HPDE6-E6E7 (cell line): ENCODE measurements around the gene GTF3C1.

Experiments
- DNase-seq: peaks from one replicate; pipeline ENCODE4 v3.0.0; 2011; ENCODE audit warnings: missing footprints; ENCODE audit errors: extremely low spot score

GTF3C1 gene

GRCh38 chr16:27486760-27487159, 63.0 kb downstream of the GTF3C1 start:
- DNase-seq = no peak

- no peak for DNase-seq
Measured at GRCh38 chr16:27486344-27486743, 63.4 kb downstream of the GTF3C1 start.

- DNase-seq = no peak
Measured at GRCh38 chr16:27485811-27486210, 63.9 kb downstream of the GTF3C1 start.

- no peak for DNase-seq
Measured at GRCh38 chr16:27485126-27485525, 64.6 kb downstream of the GTF3C1 start.

GRCh38 chr16:27483624-27484023, 66.1 kb downstream of the GTF3C1 start:
- DNase-seq = no peak

GRCh38 chr16:27483088-27483437, 66.7 kb downstream of the GTF3C1 start:
- no peak for DNase-seq

GRCh38 chr16:27482397-27483087, 67.2 kb downstream of the GTF3C1 start:
- no peak for DNase-seq

- DNase-seq = no peak
Measured at GRCh38 chr16:27481282-27481934, 68.3 kb downstream of the GTF3C1 start.

- no peak for DNase-seq
Measured at GRCh38 chr16:27480761-27481160, 69.0 kb downstream of the GTF3C1 start.

GRCh38 chr16:27476240-27476639, 73.5 kb downstream of the GTF3C1 start:
- no peak for DNase-seq

- no peak for DNase-seq
Measured at GRCh38 chr16:27475561-27475960, 74.2 kb downstream of the GTF3C1 start.

GRCh38 chr16:27474921-27475320, 74.8 kb downstream of the GTF3C1 start:
- DNase-seq = no peak

- DNase-seq = no peak
Measured at GRCh38 chr16:27474041-27474440, 75.7 kb downstream of the GTF3C1 start.

- no peak for DNase-seq
Measured at GRCh38 chr16:27473101-27473900, 76.4 kb downstream of the GTF3C1 start.

GRCh38 chr16:27472091-27473020, 77.4 kb downstream of the GTF3C1 start:
- no peak for DNase-seq

GRCh38 chr16:27471661-27472060, 78.1 kb downstream of the GTF3C1 start:
- DNase-seq = no peak

GRCh38 chr16:27470567-27471431, 78.9 kb downstream of the GTF3C1 start:
- no peak for DNase-seq

GRCh38 chr16:27468941-27469531, 80.7 kb downstream of the GTF3C1 start:
- no peak for DNase-seq

GRCh38 chr16:27465483-27465879, 84.2 kb downstream of the GTF3C1 start:
- no peak for DNase-seq
